ENCODE measurements around the gene TGIF2.

DNA sequence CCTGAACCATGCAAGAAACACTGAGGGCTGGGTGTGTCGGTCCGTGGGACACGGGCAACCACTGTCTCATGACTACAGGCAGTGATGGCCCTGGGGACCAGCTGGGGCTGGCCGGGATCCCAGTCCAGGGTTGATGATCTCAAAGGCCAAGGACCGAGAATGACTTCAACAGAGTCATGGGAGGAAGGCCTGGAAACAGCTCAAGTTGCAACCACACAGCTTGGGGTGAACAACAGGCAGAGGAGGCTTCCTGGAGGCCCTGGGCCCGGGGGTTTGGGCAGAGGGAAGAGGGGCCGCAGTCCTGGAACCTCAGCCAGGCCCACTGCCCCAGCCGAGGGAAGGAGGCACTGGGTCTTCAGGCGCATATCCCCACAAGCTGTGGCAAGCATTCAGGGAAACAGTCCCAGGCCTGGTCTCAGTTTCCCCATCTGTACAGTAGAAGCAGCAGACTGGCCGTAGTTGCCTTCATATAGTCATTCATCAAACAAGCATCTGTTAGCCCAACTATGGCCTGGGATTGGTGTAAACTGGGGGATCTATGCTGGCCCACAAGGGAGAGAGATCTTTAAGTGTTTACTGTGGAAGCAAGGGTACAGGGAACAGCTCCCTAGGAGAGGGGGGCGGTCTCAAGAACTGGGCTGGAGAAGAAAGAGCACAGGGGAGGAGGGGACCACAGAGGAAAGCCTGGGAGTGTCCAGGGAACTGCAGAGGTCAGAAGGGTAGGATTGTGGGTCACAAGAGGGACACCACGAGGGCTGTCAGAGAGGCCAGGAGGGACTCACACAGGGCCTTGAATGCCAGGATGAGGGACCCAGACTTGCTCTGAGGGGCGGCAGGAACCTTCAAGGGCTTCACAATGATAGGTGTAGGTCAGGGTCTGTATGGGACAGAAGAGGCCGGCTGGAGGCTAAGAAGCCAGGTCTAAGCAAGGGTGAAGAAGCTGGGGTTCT lies 29.9 kb upstream of the TGIF2 start:
- TF ChIP-seq, protein P1, sequence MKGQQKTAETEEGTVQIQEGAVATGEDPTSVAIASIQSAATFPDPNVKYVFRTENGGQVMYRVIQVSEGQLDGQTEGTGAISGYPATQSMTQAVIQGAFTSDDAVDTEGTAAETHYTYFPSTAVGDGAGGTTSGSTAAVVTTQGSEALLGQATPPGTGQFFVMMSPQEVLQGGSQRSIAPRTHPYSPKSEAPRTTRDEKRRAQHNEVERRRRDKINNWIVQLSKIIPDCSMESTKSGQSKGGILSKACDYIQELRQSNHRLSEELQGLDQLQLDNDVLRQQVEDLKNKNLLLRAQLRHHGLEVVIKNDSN (IDR thresholded peaks at IDR 0.05; ENCODE audit: borderline replicate concordance, low read depth): no peak
- no peak for TF ChIP-seq POLR2AphosphoS5 (IDR thresholded peaks at IDR 0.05; ENCODE audit: low read depth, low read length)

Data from SK-N-SH (cell line).